ENCODE measurements around the gene SPECC1.

DNA sequence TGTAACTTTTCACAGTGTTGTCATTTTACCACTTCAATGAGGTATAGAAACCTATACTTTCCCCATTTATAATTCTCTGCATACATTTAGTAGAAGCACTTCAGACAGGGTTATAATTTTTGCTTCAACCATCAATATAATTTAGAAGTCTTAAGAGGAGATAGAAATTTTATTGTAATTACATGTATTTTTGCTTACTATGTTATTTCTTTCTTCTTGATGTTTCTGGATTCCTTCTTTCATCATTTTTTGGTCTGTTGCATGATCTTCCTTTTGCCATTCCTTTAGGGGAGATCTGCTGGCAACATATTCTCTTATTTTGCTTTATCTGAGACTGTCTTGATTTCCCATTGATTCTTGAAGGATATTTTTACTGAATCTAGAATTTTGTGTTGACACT is 31.1 kb downstream of the SPECC1 start:
- TF ChIP-seq CTCF (IDR thresholded peaks at IDR 0.05), result no peak
- no peak for TF ChIP-seq POLR2A (IDR thresholded peaks at IDR 0.05)
